Measurements from ENCODE around the gene PLCL2. TPM values are rescaled to one million over a fixed set of nuclear protein-coding genes. Genes with fewer than 3 reads are reported as not detected.
"Not testable (repeated sequence)": the region's sequence is repeated elsewhere in the genome, so short reads cannot be mapped to it uniquely, and the experiment has no call there.

PLCL2 gene
- total RNA-seq, 3 donors from 2014 or later (not counting 1 experiment from before 2014, with no cell fraction given): 71.5 to 94.9 (median 84.7) TPM

GRCh38 chr3:17092583-17092933 lies 207.8 kb downstream of the PLCL2 start:
- no peaks in the 10 kb centered on the region for H3K27me3 Mint-ChIP-seq (ENCODE audit: low read depth in 2 of 2)
- Histone ChIP-seq H3K27ac (ENCODE audit: low read length) (no peak overlapping the region), H3K27me3 (ENCODE audit: control insufficient read depth, insufficient read depth, low read length) (no peaks in the 10 kb centered on the region), H3K4me3 (ENCODE audit: low read length) (no peak overlapping the region), H3K9me3 (ENCODE audit: control insufficient read depth, insufficient read depth, low read length) (no peaks in the 10 kb centered on the region), H3K36me3 (ENCODE audit: control insufficient read depth, insufficient read depth, low read length) (peaks cover 25% of the 10 kb centered on the region), H3K4me1 (ENCODE audit: control insufficient read depth, insufficient read depth, low read length) (peaks cover 21% of the 10 kb centered on the region)
- 94% methylated on average over 2 of the region's 2 CpGs for WGBS (ENCODE audit: insufficient coverage)
- H3K4me3 Mint-ChIP-seq: no peak overlapping the region
- intact Hi-C loops (cut with micrococcal nuclease): no loop called here
- no peak for ATAC-seq
- TF ChIP-seq CTCF (IDR thresholded peaks at IDR 0.05): no peak
- peaks cover 38 to 45% of the 10 kb centered on the region in 2 donors for H3K4me1 Mint-ChIP-seq
- H3K9me3 Mint-ChIP-seq: no peaks in the 10 kb centered on the region
- no peak for DNase-seq
- peaks cover 25% of the 10 kb centered on the region for H3K36me3 Mint-ChIP-seq
- H3K27ac Mint-ChIP-seq: no peak overlapping the region

GRCh38 chr3:17094551-17094950 lies 209.8 kb downstream of the PLCL2 start:
- intact Hi-C loops (cut with micrococcal nuclease): no loop called here
- Histone ChIP-seq H3K36me3 (ENCODE audit: control insufficient read depth, insufficient read depth, low read length) (peaks cover 24% of the 10 kb centered on the region), H3K9me3 (ENCODE audit: control insufficient read depth, insufficient read depth, low read length) (no peaks in the 10 kb centered on the region), H3K27me3 (ENCODE audit: control insufficient read depth, insufficient read depth, low read length) (no peaks in the 10 kb centered on the region), H3K27ac (ENCODE audit: low read length) (no peak overlapping the region), H3K4me3 (ENCODE audit: low read length) (no peak overlapping the region), H3K4me1 (ENCODE audit: control insufficient read depth, insufficient read depth, low read length) (peaks cover 6% of the 10 kb centered on the region)
- Mint-ChIP-seq H3K4me1 (peaks cover 19 to 25% of the 10 kb centered on the region in 2 donors), H3K36me3 (peaks cover 25% of the 10 kb centered on the region), H3K27ac (no peak overlapping the region), H3K9me3 (no peaks in the 10 kb centered on the region), H3K4me3 (no peak overlapping the region), H3K27me3 (ENCODE audit: low read depth in 2 of 2) (no peaks in the 10 kb centered on the region)
- TF ChIP-seq CTCF (IDR thresholded peaks at IDR 0.05): no peak
- no peak for DNase-seq
- no peak for ATAC-seq
- 91% methylated on average over 6 of the region's 6 CpGs for WGBS (ENCODE audit: insufficient coverage)

- intact Hi-C loops (cut with micrococcal nuclease): no loop called here
- ATAC-seq: no peak
- no peak for TF ChIP-seq CTCF (IDR thresholded peaks at IDR 0.05)
- H3K36me3 Mint-ChIP-seq: peaks cover 17% of the 10 kb centered on the region
- Histone ChIP-seq H3K27ac (ENCODE audit: low read length) (no peak overlapping the region), H3K36me3 (ENCODE audit: control insufficient read depth, insufficient read depth, low read length) (no peaks in the 10 kb centered on the region), H3K27me3 (ENCODE audit: control insufficient read depth, insufficient read depth, low read length) (no peaks in the 10 kb centered on the region), H3K4me3 (ENCODE audit: low read length) (no peak overlapping the region), H3K9me3 (ENCODE audit: control insufficient read depth, insufficient read depth, low read length) (no peaks in the 10 kb centered on the region), H3K4me1 (ENCODE audit: control insufficient read depth, insufficient read depth, low read length) (no peaks in the 10 kb centered on the region)
- no peak overlapping the region for H3K27ac Mint-ChIP-seq
- WGBS (ENCODE audit: insufficient coverage): no CpG with 5 or more reads among the region's 1 CpG
- no peak for DNase-seq
- H3K9me3 Mint-ChIP-seq: peaks cover 0 to 6% of the 10 kb centered on the region in 2 donors
- no peaks in the 10 kb centered on the region for H3K4me1 Mint-ChIP-seq
- H3K4me3 Mint-ChIP-seq: no peak overlapping the region
- H3K27me3 Mint-ChIP-seq (ENCODE audit: low read depth in 2 of 2): peaks cover 0 to 5% of the 10 kb centered on the region in 2 donors
Measured at GRCh38 chr3:17103579-17103978, 218.8 kb downstream of the PLCL2 start.

- Mint-ChIP-seq H3K27me3 (ENCODE audit: low read depth in 2 of 2) (peaks cover 6 to 11% of the 10 kb centered on the region in 2 donors), H3K4me1 (peaks cover 0 to 14% of the 10 kb centered on the region in 2 donors), H3K36me3 (peaks cover 15% of the 10 kb centered on the region)
- 96% methylated on average over 5 of the region's 5 CpGs for WGBS (ENCODE audit: insufficient coverage)
- H3K9me3 Mint-ChIP-seq; intact Hi-C loops (cut with micrococcal nuclease); H3K4me3 Mint-ChIP-seq; H3K4me3 ChIP-seq (ENCODE audit: low read length); DNase-seq; H3K4me1 ChIP-seq (ENCODE audit: control insufficient read depth, insufficient read depth, low read length); H3K27me3 ChIP-seq (ENCODE audit: control insufficient read depth, insufficient read depth, low read length); H3K36me3 ChIP-seq (ENCODE audit: control insufficient read depth, insufficient read depth, low read length); H3K9me3 ChIP-seq (ENCODE audit: control insufficient read depth, insufficient read depth, low read length); H3K27ac Mint-ChIP-seq; ATAC-seq; H3K27ac ChIP-seq (ENCODE audit: low read length): not testable (repeated sequence)
Measured at GRCh38 chr3:17106801-17107200, 222.0 kb downstream of the PLCL2 start.
